Heart left ventricle (tissue), 16 donors: ENCODE data around the gene STK17B. TPM values are rescaled to one million over a fixed set of nuclear protein-coding genes. Genes with fewer than 3 reads are reported as not detected.

Source experiments
- ATAC-seq, 4 donors: fragments of 200-7000 bp; cut with Tn5 transposase; one replicate each; pipeline ENCODE4 v1.9.1; 2020 to 2022; ENCODE audit warnings: moderate library complexity in 4 of 4, mild to moderate bottlenecking in 3 of 4, moderate number of reproducible peaks in 1 of 4
- DNase-seq, 5 donors: peaks; one replicate each; pipeline ENCODE4 v3.0.0-alpha.2; 2020
- H3K27ac ChIP-seq, 12 donors: fragments of 200-600 bp; sonication (generic) in 4 of 12; one replicate each; pipeline versions ENCODE4 v1.5.0 to v1.8.0; 2016 to 2022; ENCODE audit warnings: mild to moderate bottlenecking in 2 of 12
- H3K27me3 ChIP-seq, 9 donors: fragments of 200-600 bp; sonication (generic) in 2 of 9; one replicate each; pipeline versions ENCODE4 v1.5.1 to v1.8.0; 2016 to 2022; ENCODE audit warnings: mild to moderate bottlenecking in 3 of 9
- H3K36me3 ChIP-seq, 9 donors: fragments of 200-600 bp; sonication (generic) in 2 of 9; one replicate each; pipeline versions ENCODE4 v1.5.0 to v1.8.0; 2018 to 2022; ENCODE audit warnings: mild to moderate bottlenecking in 2 of 9
- H3K4me1 ChIP-seq, 12 donors: fragments of 200-600 bp; sonication (generic) in 4 of 12; one replicate each; pipeline versions ENCODE4 v1.5.0 to v1.8.0; 2016 to 2022; ENCODE audit warnings: mild to moderate bottlenecking in 3 of 12
- H3K4me3 ChIP-seq, 12 donors: fragments of 200-600 bp; sonication (generic) in 4 of 12; one replicate each; pipeline versions ENCODE4 v1.5.0 to v1.8.0; 2017 to 2022; ENCODE audit warnings: mild to moderate bottlenecking in 9 of 12, moderate library complexity in 4 of 12
- H3K9me3 ChIP-seq, 12 donors: fragments of 200-600 bp; sonication (generic) in 4 of 12; one replicate each; pipeline versions ENCODE4 v1.5.0 to v1.8.0; 2016 to 2022; ENCODE audit warnings: mild to moderate bottlenecking in 1 of 12
- CTCF ChIP-seq, 12 donors: fragments of 200-600 bp; sonication (generic) in 4 of 12; IDR thresholded peaks; one replicate each; pipeline versions ENCODE4 v1.5.0 to v1.8.0; 2018 to 2022; ENCODE audit warnings: antibody characterized with exemption in 12 of 12, mild to moderate bottlenecking in 5 of 12
- POLR2A ChIP-seq, 2 donors: fragments of 450-650 bp; IDR thresholded peaks; one replicate each; pipeline ENCODE4 v1.6.1; 2017; ENCODE audit warnings: antibody characterized with exemption in 2 of 2, mild to moderate bottlenecking in 2 of 2, moderate library complexity in 2 of 2
- WGBS, 4 donors: extraction: QIAGEN DNeasy Blood & Tissue Kit in 2 of 4; methylation state at CpG; one replicate each; pipeline versions ENCODE4 v1.1.5 to v1.1.7; 2013 to 2018; 5-methylcytosine and 5-hydroxymethylcytosine counted together
- intact Hi-C, 10 donors: fragments of 100-400 bp; cut with DNase I; formaldehyde crosslinking; loops; one replicate each; pipeline versions ENCODE4 v1.11.1 to v1.14.2; 2022
- polyA plus RNA-seq, 2 donors: library from polyadenylated mRNA; stranded (reverse); fragments of 200-250 nt; gene quantifications; one replicate each; pipeline ENCODE4 v1.2.3, GENCODE V29; 2013
- total RNA-seq, 9 donors: library from RNA; depleted of rRNA in 2 of 9; stranded (reverse); fragments of >200 nt in 2 of 9; fragmentation: NEBNext Ultra II Directional in 3 of 9; extraction: Animal tissue kit (Norgen Biotek cat#: 25700) in 3 of 9; gene quantifications; one replicate each; pipeline versions ENCODE4 v1.1.0 to v1.2.4, GENCODE V29; 2016 to 2023
- donor health status: ischemic (EF 13 %, LVEDD 7.1; RV severe dilation, severe dysfunction).
- donor health status: healthy with polysubstance abuse.
- donor health status: DM: no; HTN: yes; CAD: no.
- donor health status: DM: no; HTN: no; CAD: no.
- donor health status: ischemic (EF 25% LVEDD 6.9; RV normal size, moderate dysfunction).
- donor health status: ischemic (EF 25% LVEDD 5.7; RV mildly dilated, moderate dysfunction).
- donor health status: healthy.
- donor health status: DM: yes; HTN: yes; CAD: no.
- donor health status: ischemic (EF 35%, LVEDD 5.7; RV mildly dilated, moderate dysfunction).
- donor health status: nonischemic (EF 11% LVEDD 7.7; RV severe dilation, severe dysfunction).
- donor health status: DM: yes; HTN: yes; CAD: no.
- donor health status: PGD.
- donor health status: ischemic (EF 29% LVEDD 5.4; RV normal size, mild dysfunction).
- donor health status: nonischemic (EF 23%, LVEDD 6.1; RV moderate dilation, normal function).

STK17B gene
- total and polyA plus RNA-seq, 11 donors = 1.4 to 24.4 (median 4.5) TPM

GRCh38 chr2:196160946-196161345 is 10.4 kb downstream of the STK17B start:
- intact Hi-C loops = no loop called here
- ATAC-seq = no peak
- TF ChIP-seq CTCF (IDR thresholded peaks at IDR 0.05) (no peak), POLR2A (IDR thresholded peaks at IDR 0.05) (no peak)
- Histone ChIP-seq H3K36me3 (peaks cover 0 to 30% (median 19%) of the 10 kb centered on the region in 9 donors), H3K27ac (peak overlapping the region in 2 of 12 donors; percentile 16 to 88), H3K27me3 (no peaks in the 10 kb centered on the region), H3K9me3 (no peaks in the 10 kb centered on the region), H3K4me1 (peaks cover 0 to 82% (median 2%) of the 10 kb centered on the region in 12 donors), H3K4me3 (peak overlapping the region in 1 of 12 donors; percentile 24)
- DNase-seq = no peak
- WGBS, 4 donors = 90 to 93% (median 91%) methylated on average over 4 of the region's 4 CpGs

- intact Hi-C loops = no loop called here
- peak; percentile 60 to 92 (median 86) for ATAC-seq
These were observed 11.3 kb downstream of the STK17B start for GRCh38 chr2:196160101-196160500.

GRCh38 chr2:196159221-196159892 is 12.0 kb downstream of the STK17B start:
- ATAC-seq (no peak), DNase-seq (no peak)
- no peak for TF ChIP-seq POLR2A (IDR thresholded peaks at IDR 0.05)
- intact Hi-C loops = no loop called here
- Histone ChIP-seq H3K36me3 (peaks cover 0 to 46% (median 34%) of the 10 kb centered on the region in 9 donors), H3K27me3 (no peaks in the 10 kb centered on the region), H3K9me3 (no peaks in the 10 kb centered on the region), H3K27ac (peak overlapping the region in 3 of 12 donors; percentile 31 to 88 (median 40)), H3K4me1 (peaks cover 0 to 66% (median 2%) of the 10 kb centered on the region in 12 donors), H3K4me3 (peak overlapping the region in 3 of 12 donors; percentile 12 to 26 (median 23))
- 80 to 86% (median 84%) methylated on average over 5 of the region's 5 CpGs for WGBS, 4 donors

More at GRCh38 chr2:196160101-196160500, 11.3 kb downstream of the STK17B start:
- peak overlapping the region in 1 of 12 donors; percentile 24 for H3K4me3 ChIP-seq
- no peaks in the 10 kb centered on the region for H3K27me3 ChIP-seq
- H3K36me3 ChIP-seq = peaks cover 0 to 39% (median 26%) of the 10 kb centered on the region in 9 donors
- TF ChIP-seq POLR2A (IDR thresholded peaks at IDR 0.05) = no peak
- TF ChIP-seq CTCF (IDR thresholded peaks at IDR 0.05) = no peak
- H3K27ac ChIP-seq = peak overlapping the region in 5 of 12 donors; percentile 5 to 88 (median 31)
- 49 to 66% (median 60%) methylated on average over 3 of the region's 3 CpGs for WGBS, 4 donors
- H3K9me3 ChIP-seq = no peaks in the 10 kb centered on the region
- peaks cover 0 to 74% (median 2%) of the 10 kb centered on the region in 12 donors for H3K4me1 ChIP-seq
- peak in 2 of 5 donors; percentile 43 to 46 for DNase-seq

GRCh38 chr2:196155575-196155974 is 15.8 kb downstream of the STK17B start:
- Histone ChIP-seq H3K36me3 (peaks cover 0 to 59% (median 27%) of the 10 kb centered on the region in 9 donors), H3K9me3 (no peaks in the 10 kb centered on the region), H3K4me3 (no peak overlapping the region), H3K27me3 (no peaks in the 10 kb centered on the region), H3K4me1 (peaks cover 0 to 43% (median 2%) of the 10 kb centered on the region in 12 donors), H3K27ac (no peak overlapping the region)
- WGBS, 4 donors = 28 to 33% (median 32%) methylated on average over 2 of the region's 2 CpGs
- DNase-seq = no peak
- TF ChIP-seq CTCF (IDR thresholded peaks at IDR 0.05) (no peak), POLR2A (IDR thresholded peaks at IDR 0.05) (no peak)
- intact Hi-C loops = no loop called here
- ATAC-seq = no peak
